ENCODE data around the gene GIGYF1. TPM values are rescaled to one million over a fixed set of nuclear protein-coding genes. Genes with fewer than 3 reads are reported as not detected.

The GIGYF1 gene
- total RNA-seq, 1 experiment from 2014 or later, result 28.1 TPM

- in situ Hi-C loops (cut with HindIII; ENCODE audit: low sequenced_read_pairs), result no loop called here
- no peak for DNase-seq (ENCODE audit: low spot score)
These were observed 51.5 kb downstream of the GIGYF1 start for GRCh38 chr7:100642534-100642907.

- DNase-seq (ENCODE audit: low spot score), result no peak
- in situ Hi-C loops (cut with HindIII; ENCODE audit: low sequenced_read_pairs), result no loop called here
These were observed 52.1 kb downstream of the GIGYF1 start for GRCh38 chr7:100641860-100642533.

- in situ Hi-C loops (cut with HindIII; ENCODE audit: low sequenced_read_pairs), result no loop called here
- DNase-seq (ENCODE audit: low spot score), result no peak
These were observed 52.6 kb downstream of the GIGYF1 start, which contains the start of gene TFR2 for GRCh38 chr7:100641463-100641859. Gene TFR2, minus strand, starts transcription at chr7:100641552. Its CDS starts 43 bp downstream, at chr7:100641509.

- in situ Hi-C loops (cut with HindIII; ENCODE audit: low sequenced_read_pairs), result no loop called here
- no peak for DNase-seq (ENCODE audit: low spot score)
These were observed 53.3 kb downstream of the GIGYF1 start for GRCh38 chr7:100640517-100641440.

GRCh38 chr7:100639995-100640516 is 54.0 kb downstream of the GIGYF1 start:
- in situ Hi-C loops (cut with HindIII; ENCODE audit: low sequenced_read_pairs), result no loop called here
- DNase-seq (ENCODE audit: low spot score), result no peak

DNA sequence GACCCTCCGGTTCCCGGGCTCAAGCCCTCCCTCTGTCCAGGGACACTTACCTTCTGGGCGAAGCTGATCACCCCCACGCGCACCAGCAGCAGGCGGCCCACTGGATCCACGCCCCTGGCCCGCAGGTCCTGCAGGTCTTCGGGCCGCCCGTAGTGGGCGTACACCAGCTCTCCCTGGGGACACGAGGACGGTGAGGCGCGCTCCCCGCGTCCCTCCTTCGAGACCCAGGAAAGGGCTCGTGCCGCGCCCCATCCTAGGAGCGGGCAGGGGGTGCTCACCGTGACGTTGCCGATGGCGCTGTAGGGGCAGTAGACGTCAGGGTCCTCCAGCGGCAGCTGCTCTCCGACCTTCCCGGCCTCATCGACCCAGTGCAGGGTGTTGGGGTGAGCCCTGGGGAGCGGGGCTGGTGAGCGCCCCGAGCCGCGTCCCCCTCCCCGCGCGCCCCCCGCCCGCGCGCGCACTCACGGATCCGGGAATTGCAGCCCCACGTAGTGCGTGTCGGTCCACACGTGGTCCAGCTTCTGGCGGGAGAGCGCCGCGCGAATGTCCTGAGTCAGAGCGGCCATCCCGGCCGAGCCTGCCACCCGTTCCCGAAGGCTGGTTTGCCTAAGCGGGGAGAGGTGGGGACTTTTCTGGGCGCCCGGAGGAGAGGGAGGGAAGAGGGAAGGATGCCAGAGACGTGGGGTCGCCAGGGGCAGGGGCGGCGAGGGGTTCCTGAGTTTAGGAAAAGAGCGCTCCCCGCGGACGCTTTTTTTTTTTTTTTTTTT is 60.9 kb downstream of the GIGYF1 start:
- in situ Hi-C loops (cut with HindIII; ENCODE audit: low sequenced_read_pairs), result no loop called here
- no peak for DNase-seq (ENCODE audit: low spot score)

DNA sequence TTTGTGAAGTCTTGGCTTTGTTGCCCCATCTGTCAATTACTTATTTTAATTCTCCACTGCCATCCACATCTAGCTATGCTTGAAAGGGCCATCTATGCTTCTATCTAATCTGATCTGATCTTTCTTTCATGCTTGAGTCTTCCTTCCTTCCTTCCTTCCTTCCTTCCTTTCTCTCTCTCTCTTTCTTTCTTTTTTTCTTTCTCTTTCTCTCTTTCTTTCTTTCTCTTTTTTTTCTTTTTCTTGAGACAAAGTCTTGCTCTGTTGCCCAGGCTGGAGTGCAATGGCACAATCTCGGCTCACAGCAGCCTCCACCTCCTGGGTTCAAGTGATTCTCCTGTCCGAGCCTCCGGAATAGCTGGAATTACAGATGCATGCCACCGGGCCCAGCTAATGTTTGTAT is 64.0 kb downstream of the GIGYF1 start:
- DNase-seq (ENCODE audit: low spot score), result no peak
- in situ Hi-C loops (cut with HindIII; ENCODE audit: low sequenced_read_pairs), result no loop called here

Other genes starting within 250 kb of the GIGYF1 start
- gene SPACDR, start 230.0 kb downstream of the GIGYF1 start, total RNA-seq (2014; rRNA removed; shearing (Covaris generic)), result not detected in 2 replicates
- 80.1 and 118 TPM in 2 replicates for gene TSC22D4, start 215.0 kb downstream of the GIGYF1 start, total RNA-seq (2014; rRNA removed; shearing (Covaris generic))
- gene NYAP1, start 210.3 kb downstream of the GIGYF1 start, total RNA-seq (2014; rRNA removed; shearing (Covaris generic)), result 17.3 and 23.0 TPM in 2 replicates
- gene AGFG2, start 155.0 kb downstream of the GIGYF1 start, total RNA-seq (2014; rRNA removed; shearing (Covaris generic)), result 42.3 and 47.0 TPM in 2 replicates
- not detected in 2 replicates for gene SAP25, start 120.3 kb downstream of the GIGYF1 start, total RNA-seq (2014; rRNA removed; shearing (Covaris generic))
- 6.5 and 12.1 TPM in 2 replicates for gene LRCH4, start 108.1 kb downstream of the GIGYF1 start, total RNA-seq (2014; rRNA removed; shearing (Covaris generic))
- gene FBXO24, start 107.9 kb downstream of the GIGYF1 start, total RNA-seq (2014; rRNA removed; shearing (Covaris generic)), result 0.78 TPM in 1 of 2 replicates, not detected in the other
- 72.9 and 82.8 TPM in 2 replicates for gene PCOLCE, start 91.9 kb downstream of the GIGYF1 start, total RNA-seq (2014; rRNA removed; shearing (Covaris generic))
- 12.9 and 52.9 TPM in 2 replicates for gene MOSPD3, start 81.7 kb downstream of the GIGYF1 start, total RNA-seq (2014; rRNA removed; shearing (Covaris generic))
- gene TFR2, start 52.7 kb downstream of the GIGYF1 start, total RNA-seq (2014; rRNA removed; shearing (Covaris generic)), result 1.1 and 1.7 TPM in 2 replicates
- 0.14 TPM in 1 of 2 replicates, not detected in the other for gene ACTL6B, start 37.8 kb downstream of the GIGYF1 start, total RNA-seq (2014; rRNA removed; shearing (Covaris generic))
- gene GNB2, start 20.5 kb downstream of the GIGYF1 start, total RNA-seq (2014; rRNA removed; shearing (Covaris generic)), result 232 and 241 TPM in 2 replicates
- 116 and 136 TPM in 2 replicates for gene POP7, start 11.9 kb upstream of the GIGYF1 start, total RNA-seq (2014; rRNA removed; shearing (Covaris generic))
- not detected in 2 replicates for gene EPO, start 26.2 kb upstream of the GIGYF1 start, total RNA-seq (2014; rRNA removed; shearing (Covaris generic))
- gene ZAN, start 39.3 kb upstream of the GIGYF1 start, total RNA-seq (2014; rRNA removed; shearing (Covaris generic)), result not detected in 2 replicates
- gene EPHB4, start 133.3 kb upstream of the GIGYF1 start, total RNA-seq (2014; rRNA removed; shearing (Covaris generic)), result 86.6 and 107 TPM in 2 replicates
- gene SLC12A9, start 158.5 kb upstream of the GIGYF1 start, total RNA-seq (2014; rRNA removed; shearing (Covaris generic)), result 15.8 and 25.8 TPM in 2 replicates
- 360 and 395 TPM in 2 replicates for gene TRIP6, start 173.1 kb upstream of the GIGYF1 start, total RNA-seq (2014; rRNA removed; shearing (Covaris generic))
- gene SRRT, start 180.9 kb upstream of the GIGYF1 start, total RNA-seq (2014; rRNA removed; shearing (Covaris generic)), result 92.2 and 134 TPM in 2 replicates
- 2.5 and 3.6 TPM in 2 replicates for gene UFSP1, start 195.5 kb upstream of the GIGYF1 start, total RNA-seq (2014; rRNA removed; shearing (Covaris generic))
- 3.6 and 5.0 TPM in 2 replicates for gene ACHE, start 201.6 kb upstream of the GIGYF1 start, total RNA-seq (2014; rRNA removed; shearing (Covaris generic))